Measurements from ENCODE around the gene EXOC6B. TPM values are rescaled to one million over a fixed set of nuclear protein-coding genes. Genes with fewer than 3 reads are reported as not detected.

The EXOC6B gene
- total RNA-seq, 4 donors from 2014 or later = 14.6 to 49.6 (median 19.3) TPM

DNA sequence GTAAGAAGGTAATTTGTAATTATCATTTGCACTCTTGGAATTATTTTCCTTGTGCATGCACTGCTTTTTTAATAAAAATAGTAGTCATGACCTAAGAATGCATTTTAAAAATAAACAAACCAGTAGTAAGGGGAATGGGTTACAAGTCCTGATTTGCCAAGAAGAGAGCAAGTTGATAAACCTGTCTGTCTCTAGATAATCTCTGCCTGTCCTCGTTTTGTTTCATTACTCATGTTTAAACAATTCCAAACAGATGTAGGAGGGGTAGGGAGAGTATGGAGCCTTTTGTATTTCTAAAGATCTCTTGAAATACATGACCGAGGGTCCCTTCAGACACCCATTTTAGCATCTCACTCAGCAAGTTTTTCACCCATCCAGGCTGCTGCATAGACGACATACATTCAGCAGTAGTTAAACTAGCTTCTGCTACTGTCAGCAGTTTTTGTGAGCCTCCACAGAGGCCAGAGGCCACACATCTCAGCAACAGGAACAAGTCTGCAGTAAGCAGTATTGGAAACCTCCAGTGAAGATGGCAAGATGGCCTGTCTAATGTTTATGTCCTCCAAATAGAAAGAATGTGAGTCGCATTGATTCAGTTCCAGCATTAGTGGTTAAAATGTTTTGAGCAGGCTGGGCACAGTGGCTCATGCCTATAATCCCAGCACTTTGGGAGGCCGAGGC is 2.3 kb upstream of the EXOC6B start:
- Histone ChIP-seq H3K27ac (no peak overlapping the region), H3K4me1 (peaks cover 8 to 11% of the 10 kb centered on the region in 2 donors), H3K36me3 (no peaks in the 10 kb centered on the region), H3K9me3 (no peaks in the 10 kb centered on the region), H3K27me3 (no peaks in the 10 kb centered on the region), H3K4me3 (no peak overlapping the region)
- intact Hi-C loops (cut with DNase I; ENCODE audit: low total_unique reads) (no loop called here), in situ Hi-C loops (cut with MboI; ENCODE audit: low sequenced_read_pairs in 4 of 4) (no loop called here)
- ATAC-seq (no peak), DNase-seq (no peak)
- TF ChIP-seq POLR2A (IDR thresholded peaks at IDR 0.05) = no peak
- TF ChIP-seq, protein P1, sequence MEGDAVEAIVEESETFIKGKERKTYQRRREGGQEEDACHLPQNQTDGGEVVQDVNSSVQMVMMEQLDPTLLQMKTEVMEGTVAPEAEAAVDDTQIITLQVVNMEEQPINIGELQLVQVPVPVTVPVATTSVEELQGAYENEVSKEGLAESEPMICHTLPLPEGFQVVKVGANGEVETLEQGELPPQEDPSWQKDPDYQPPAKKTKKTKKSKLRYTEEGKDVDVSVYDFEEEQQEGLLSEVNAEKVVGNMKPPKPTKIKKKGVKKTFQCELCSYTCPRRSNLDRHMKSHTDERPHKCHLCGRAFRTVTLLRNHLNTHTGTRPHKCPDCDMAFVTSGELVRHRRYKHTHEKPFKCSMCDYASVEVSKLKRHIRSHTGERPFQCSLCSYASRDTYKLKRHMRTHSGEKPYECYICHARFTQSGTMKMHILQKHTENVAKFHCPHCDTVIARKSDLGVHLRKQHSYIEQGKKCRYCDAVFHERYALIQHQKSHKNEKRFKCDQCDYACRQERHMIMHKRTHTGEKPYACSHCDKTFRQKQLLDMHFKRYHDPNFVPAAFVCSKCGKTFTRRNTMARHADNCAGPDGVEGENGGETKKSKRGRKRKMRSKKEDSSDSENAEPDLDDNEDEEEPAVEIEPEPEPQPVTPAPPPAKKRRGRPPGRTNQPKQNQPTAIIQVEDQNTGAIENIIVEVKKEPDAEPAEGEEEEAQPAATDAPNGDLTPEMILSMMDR (IDR thresholded peaks at IDR 0.05 in 4 of 5, conservative IDR thresholded peaks at IDR 0.05 in 1 of 5) = no peak

DNA sequence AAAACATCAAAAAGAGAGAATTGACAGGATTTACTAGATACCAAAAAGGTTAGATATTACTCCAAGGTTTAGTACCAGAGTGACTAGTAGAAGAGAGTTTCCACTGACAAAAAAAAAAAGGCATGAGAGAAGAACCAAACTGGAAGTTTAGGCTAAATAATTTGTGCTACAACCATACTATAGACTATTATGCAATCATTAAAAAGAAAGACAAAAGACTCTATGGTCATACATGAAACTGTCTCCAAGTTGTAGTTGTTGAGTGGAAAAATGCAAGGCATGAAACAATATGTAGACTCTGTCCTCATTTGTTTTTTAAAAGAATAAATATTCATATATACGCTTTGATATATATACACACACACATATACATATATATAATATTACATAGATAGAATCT is 1.7 kb upstream of the EXOC6B start:
- intact Hi-C loops (cut with DNase I; ENCODE audit: low total_unique reads) (no loop called here), in situ Hi-C loops (cut with MboI; ENCODE audit: low sequenced_read_pairs in 4 of 4) (no loop called here)
- H3K36me3 ChIP-seq = no peaks in the 10 kb centered on the region
- no peaks in the 10 kb centered on the region for H3K9me3 ChIP-seq
- H3K4me3 ChIP-seq = no peak overlapping the region
- H3K27me3 ChIP-seq = no peaks in the 10 kb centered on the region
- no peak overlapping the region for H3K27ac ChIP-seq
- ATAC-seq (no peak), DNase-seq (no peak)
- H3K4me1 ChIP-seq = peaks cover 8 to 11% of the 10 kb centered on the region in 2 donors
- TF ChIP-seq POLR2A (IDR thresholded peaks at IDR 0.05) = no peak
- TF ChIP-seq, protein P1 (IDR thresholded peaks at IDR 0.05 in 4 of 5, conservative IDR thresholded peaks at IDR 0.05 in 1 of 5) = no peak

DNA sequence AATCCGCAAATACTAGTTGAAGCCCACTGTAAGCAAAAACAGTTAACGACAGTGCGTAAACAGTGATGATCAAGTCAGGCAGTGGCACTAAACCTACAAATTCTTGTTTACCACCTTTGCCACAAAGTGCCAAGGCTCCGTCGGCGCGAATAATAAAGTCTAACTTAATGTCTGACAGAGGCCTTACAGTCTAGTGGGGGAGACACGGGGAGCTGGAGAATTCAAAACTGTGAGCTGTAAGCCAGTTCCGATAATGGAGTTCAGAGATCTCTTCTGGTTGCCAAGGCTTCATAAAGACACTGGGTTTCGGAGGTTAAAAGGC is 284 bp upstream of the EXOC6B start:
- DNase-seq (no peak), ATAC-seq (no peak)
- Histone ChIP-seq H3K27me3 (no peaks in the 10 kb centered on the region), H3K9me3 (no peaks in the 10 kb centered on the region), H3K36me3 (no peaks in the 10 kb centered on the region), H3K4me1 (peaks cover 8 to 20% of the 10 kb centered on the region in 2 donors), H3K4me3 (peak overlapping the region; percentile 66 to 99 (median 84)), H3K27ac (no peak overlapping the region)
- in situ Hi-C loops (cut with MboI; ENCODE audit: low sequenced_read_pairs in 4 of 4) (no loop called here), intact Hi-C loops (cut with DNase I; ENCODE audit: low total_unique reads) (loop anchor here (1.0 kb wide), 1 partner anchor 55 kb away; no protein-coding TSS in a partner anchor)
- TF ChIP-seq POLR2A (IDR thresholded peaks at IDR 0.05) = no peak
- TF ChIP-seq, protein P1 (IDR thresholded peaks at IDR 0.05 in 4 of 5, conservative IDR thresholded peaks at IDR 0.05 in 1 of 5) = no peak

DNA sequence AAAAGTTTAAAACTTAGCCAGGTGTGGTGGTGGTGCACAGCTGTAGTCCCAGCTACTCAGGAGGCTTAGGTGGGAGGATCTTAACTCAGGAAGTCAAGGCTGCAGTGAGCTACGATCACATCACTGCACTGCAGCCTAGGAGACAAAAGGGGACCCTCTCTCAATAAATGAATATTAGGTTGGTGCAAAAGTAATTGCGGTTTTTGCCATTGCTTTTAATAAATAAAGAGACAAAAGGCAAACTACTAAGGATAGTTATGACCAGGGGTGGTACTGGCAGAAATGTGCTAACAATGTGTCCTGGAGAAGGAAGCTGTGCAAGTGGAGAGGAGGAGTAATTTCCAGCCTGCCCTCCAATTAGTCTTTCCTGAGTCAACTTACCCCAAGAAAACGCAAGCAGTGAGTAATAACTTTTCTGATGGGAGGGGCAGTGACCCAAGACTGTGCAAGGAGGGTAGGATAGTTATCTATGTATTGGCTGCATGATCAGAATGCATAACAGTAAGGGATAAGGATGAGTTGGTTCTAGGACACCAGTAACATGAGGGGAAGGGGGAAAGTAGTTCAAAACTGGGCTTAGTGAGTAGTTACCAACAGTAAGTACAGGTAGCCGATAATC is 1.5 kb downstream of the EXOC6B start:
- intact Hi-C loops (cut with DNase I; ENCODE audit: low total_unique reads) (no loop called here), in situ Hi-C loops (cut with MboI; ENCODE audit: low sequenced_read_pairs in 4 of 4) (no loop called here)
- TF ChIP-seq, protein P1 (IDR thresholded peaks at IDR 0.05 in 4 of 5, conservative IDR thresholded peaks at IDR 0.05 in 1 of 5) = no peak
- no peak for TF ChIP-seq POLR2A (IDR thresholded peaks at IDR 0.05)
- ATAC-seq = no peak
- no peaks in the 10 kb centered on the region for H3K9me3 ChIP-seq
- H3K36me3 ChIP-seq = no peaks in the 10 kb centered on the region
- no peak overlapping the region for H3K27ac ChIP-seq
- DNase-seq = no peak
- no peaks in the 10 kb centered on the region for H3K27me3 ChIP-seq
- peaks cover 11 to 20% of the 10 kb centered on the region in 2 donors for H3K4me1 ChIP-seq
- peak overlapping the region; percentile 66 to 99 (median 84) for H3K4me3 ChIP-seq

Measured in gastrocnemius medialis (tissue), 4 donors.